Mesothelial cell of epicardium (in vitro differentiated cells): Measurements from ENCODE around the gene AUH. TPM values are rescaled to one million over a fixed set of nuclear protein-coding genes. Genes with fewer than 3 reads are reported as not detected.

Experiments used
- DNase-seq, 2 experiments: peaks; one replicate each; pipeline ENCODE4 v3.0.0; 2021; ENCODE audit warnings: low spot score in 2 of 2; ENCODE audit not compliant: unreplicated experiment in 2 of 2
- H3K27ac Mint-ChIP-seq: 2 replicates; pipeline ENCODE4 v1.8.0; 2021; ENCODE audit warnings: mixed read lengths
- H3K27me3 Mint-ChIP-seq: 2 replicates; pipeline ENCODE4 v1.8.0; 2021; ENCODE audit warnings: low read depth, mixed read lengths
- H3K36me3 Mint-ChIP-seq: 2 replicates; pipeline ENCODE4 v1.8.0; 2021; ENCODE audit warnings: mixed read lengths
- H3K4me1 Mint-ChIP-seq: 2 replicates; pipeline ENCODE4 v1.8.0; 2021; ENCODE audit warnings: mixed read lengths
- H3K4me3 Mint-ChIP-seq: 2 replicates; pipeline ENCODE4 v1.8.0; 2021; ENCODE audit warnings: mild to moderate bottlenecking, moderate library complexity, mixed read lengths
- H3K9me3 Mint-ChIP-seq: 2 replicates; pipeline ENCODE4 v1.8.0; 2021; ENCODE audit warnings: mixed read lengths
- CTCF ChIP-seq: fragments of 200-600 bp; sonication (generic); IDR thresholded peaks from one replicate; pipeline ENCODE4 v1.5.0; 2021; ENCODE audit warnings: antibody characterized with exemption; ENCODE audit not compliant: unreplicated experiment
- total RNA-seq: library from RNA; stranded (reverse); gene quantifications from 3 replicates; pipeline ENCODE4 v1.2.1, GENCODE V29; 2021

Gene AUH
- total RNA-seq, 1 donor from 2014 or later, result 24.8 TPM

DNA sequence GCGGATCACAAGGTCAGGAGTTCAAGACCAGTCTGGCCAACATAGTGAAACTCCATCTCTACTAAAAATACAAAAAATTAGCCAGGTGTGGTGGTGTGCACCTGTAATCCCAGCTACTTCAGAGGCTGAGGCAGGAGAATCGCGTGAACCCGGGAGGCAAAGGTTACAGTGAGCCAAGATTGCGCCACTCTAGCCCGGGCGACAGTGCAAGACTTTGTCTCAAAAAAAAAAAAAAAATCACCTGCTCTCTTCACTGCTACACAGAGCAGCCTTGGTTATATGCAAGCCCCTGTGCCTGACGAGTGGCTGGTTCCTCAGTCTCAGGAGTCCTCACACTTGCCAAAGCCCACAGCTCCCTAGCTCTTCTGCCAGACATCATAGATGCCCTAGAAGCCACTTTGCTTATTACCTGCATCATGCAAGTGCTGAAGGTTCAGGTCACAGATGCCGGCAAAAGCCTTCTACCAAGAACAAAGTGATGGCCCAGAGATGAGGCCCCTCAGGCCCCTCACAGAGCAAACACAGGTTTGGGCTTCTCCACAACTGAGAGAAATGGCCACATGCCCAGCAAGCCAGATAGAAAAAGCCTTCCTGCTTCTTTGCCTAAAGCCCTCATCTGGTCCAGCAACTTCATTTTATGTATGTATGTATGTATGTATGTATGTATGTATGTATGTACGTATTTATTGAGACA, 176.4 kb downstream of the AUH start:
- Mint-ChIP-seq H3K27ac (no peak overlapping the region), H3K9me3 (peaks cover 8% of the 10 kb centered on the region), H3K4me3 (no peak overlapping the region), H3K27me3 (no peaks in the 10 kb centered on the region), H3K36me3 (no peaks in the 10 kb centered on the region), H3K4me1 (no peaks in the 10 kb centered on the region)
- no peak for TF ChIP-seq CTCF
- no peak for DNase-seq

GRCh38 chr9:91182429-91183225, 179.1 kb downstream of the AUH start:
- Mint-ChIP-seq H3K36me3 (no peaks in the 10 kb centered on the region), H3K4me3 (no peak overlapping the region), H3K27me3 (no peaks in the 10 kb centered on the region), H3K4me1 (no peaks in the 10 kb centered on the region), H3K9me3 (no peaks in the 10 kb centered on the region), H3K27ac (no peak overlapping the region)
- TF ChIP-seq CTCF, result no peak
- no peak for DNase-seq

- no peak overlapping the region for H3K27ac Mint-ChIP-seq
- H3K4me3 Mint-ChIP-seq, result no peak overlapping the region
Measured at GRCh38 chr9:91181541-91181940, 180.2 kb downstream of the AUH start.

DNA sequence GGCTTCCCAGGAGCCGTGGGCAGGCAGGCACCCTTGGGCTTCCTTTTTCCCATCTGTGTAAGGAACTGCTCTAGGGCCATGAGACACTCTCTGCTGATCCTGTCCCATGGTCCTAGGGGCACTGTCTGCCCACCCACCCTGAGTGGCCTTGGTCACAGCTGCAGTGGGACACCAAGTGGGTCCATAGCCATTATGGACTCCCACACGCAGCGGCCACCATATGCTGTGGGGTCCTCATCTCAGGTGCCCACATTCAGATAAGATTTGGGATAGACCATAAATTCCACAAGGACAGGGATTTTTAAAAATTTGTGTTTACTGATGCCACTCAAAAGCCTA, 180.8 kb downstream of the AUH start:
- Mint-ChIP-seq H3K9me3 (no peaks in the 10 kb centered on the region), H3K27ac (no peak overlapping the region), H3K36me3 (no peaks in the 10 kb centered on the region), H3K27me3 (no peaks in the 10 kb centered on the region), H3K4me1 (no peaks in the 10 kb centered on the region), H3K4me3 (no peak overlapping the region)
- no peak for DNase-seq
- TF ChIP-seq CTCF, result no peak

More at GRCh38 chr9:91181541-91181940, 180.2 kb downstream of the AUH start:
- no peaks in the 10 kb centered on the region for H3K36me3 Mint-ChIP-seq
- H3K27me3 Mint-ChIP-seq, result no peaks in the 10 kb centered on the region
- no peak for TF ChIP-seq CTCF
- H3K4me1 Mint-ChIP-seq, result no peaks in the 10 kb centered on the region
- no peaks in the 10 kb centered on the region for H3K9me3 Mint-ChIP-seq
- no peak for DNase-seq

GRCh38 chr9:91180240-91180929, 181.3 kb downstream of the AUH start:
- Mint-ChIP-seq H3K4me3 (no peak overlapping the region), H3K27ac (no peak overlapping the region), H3K36me3 (no peaks in the 10 kb centered on the region), H3K27me3 (no peaks in the 10 kb centered on the region), H3K4me1 (no peaks in the 10 kb centered on the region), H3K9me3 (peaks cover 2% of the 10 kb centered on the region)
- TF ChIP-seq CTCF, result no peak
- no peak for DNase-seq
